Choroid plexus epithelial cell (primary cell): ENCODE results near the gene PEX1.
"Not testable (repeated sequence)": the region's sequence is repeated elsewhere in the genome, so short reads cannot be mapped to it uniquely, and the experiment has no call there.

Source experiments
- DNase-seq: peaks from one replicate; pipeline ENCODE4 v3.0.0-alpha.2; 2010; ENCODE audit warnings: low read depth
- H3K4me3 ChIP-seq: 2 replicates; pipeline ENCODE4 v1.5.1; 2011; ENCODE audit warnings: low read depth, mild to moderate bottlenecking, control low read depth, low read length, moderate library complexity
- TF ChIP-seq, protein P1 (sequence below): conservative IDR thresholded peaks from 2 replicates; pipeline ENCODE4 v1.5.1; 2011; ENCODE audit warnings: low read depth, mild to moderate bottlenecking, control low read depth, inconsistent platforms, low read length, moderate library complexity

The PEX1 gene

DNA sequence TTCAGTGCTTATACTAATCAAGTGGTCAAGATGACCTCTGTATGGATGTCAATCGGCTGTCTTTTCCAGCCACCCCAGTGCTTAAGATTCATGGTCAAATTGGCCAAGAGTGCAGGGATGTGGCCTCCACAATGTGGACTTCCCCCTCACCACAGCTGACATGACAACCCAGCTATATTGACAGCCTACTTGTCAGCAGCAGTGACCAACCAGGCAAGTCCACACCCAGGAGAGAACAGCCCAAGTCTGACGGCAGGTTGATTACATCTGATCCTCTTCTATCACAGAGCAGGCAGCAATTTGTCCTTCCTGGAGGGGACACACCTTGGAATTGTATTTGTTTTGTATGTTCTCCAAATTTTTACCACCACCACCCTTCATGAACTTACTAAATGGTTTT, 42.3 kb downstream of the PEX1 start:
- TF ChIP-seq, protein P1, sequence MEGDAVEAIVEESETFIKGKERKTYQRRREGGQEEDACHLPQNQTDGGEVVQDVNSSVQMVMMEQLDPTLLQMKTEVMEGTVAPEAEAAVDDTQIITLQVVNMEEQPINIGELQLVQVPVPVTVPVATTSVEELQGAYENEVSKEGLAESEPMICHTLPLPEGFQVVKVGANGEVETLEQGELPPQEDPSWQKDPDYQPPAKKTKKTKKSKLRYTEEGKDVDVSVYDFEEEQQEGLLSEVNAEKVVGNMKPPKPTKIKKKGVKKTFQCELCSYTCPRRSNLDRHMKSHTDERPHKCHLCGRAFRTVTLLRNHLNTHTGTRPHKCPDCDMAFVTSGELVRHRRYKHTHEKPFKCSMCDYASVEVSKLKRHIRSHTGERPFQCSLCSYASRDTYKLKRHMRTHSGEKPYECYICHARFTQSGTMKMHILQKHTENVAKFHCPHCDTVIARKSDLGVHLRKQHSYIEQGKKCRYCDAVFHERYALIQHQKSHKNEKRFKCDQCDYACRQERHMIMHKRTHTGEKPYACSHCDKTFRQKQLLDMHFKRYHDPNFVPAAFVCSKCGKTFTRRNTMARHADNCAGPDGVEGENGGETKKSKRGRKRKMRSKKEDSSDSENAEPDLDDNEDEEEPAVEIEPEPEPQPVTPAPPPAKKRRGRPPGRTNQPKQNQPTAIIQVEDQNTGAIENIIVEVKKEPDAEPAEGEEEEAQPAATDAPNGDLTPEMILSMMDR = no peak
- DNase-seq = no peak
- H3K4me3 ChIP-seq = no peak overlapping the region

GRCh38 chr7:92485267-92485892, 42.9 kb downstream of the PEX1 start:
- no peak for DNase-seq
- H3K4me3 ChIP-seq = no peak overlapping the region
- TF ChIP-seq, protein P1 = no peak

DNA sequence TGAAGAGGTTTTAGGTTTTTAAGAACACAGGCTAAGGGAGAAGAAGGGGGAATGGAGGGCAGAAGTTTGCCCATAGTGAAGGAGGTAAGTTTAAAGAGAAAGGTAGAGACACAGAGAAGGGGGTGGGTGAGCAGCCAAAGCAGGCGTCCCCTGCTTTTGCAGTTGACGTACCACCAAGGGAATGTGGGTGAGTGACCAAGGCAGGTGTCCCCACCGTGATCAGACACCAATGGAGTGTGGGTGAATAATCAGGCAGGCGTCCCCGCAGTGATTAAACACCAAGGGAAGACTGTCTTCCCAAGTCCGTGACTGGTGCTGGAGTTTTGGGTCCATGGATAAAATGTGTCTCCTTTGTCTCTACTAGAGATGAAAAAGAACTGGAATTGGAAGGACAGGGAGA, 44.1 kb downstream of the PEX1 start:
- not testable (repeated sequence) for DNase-seq

DNA sequence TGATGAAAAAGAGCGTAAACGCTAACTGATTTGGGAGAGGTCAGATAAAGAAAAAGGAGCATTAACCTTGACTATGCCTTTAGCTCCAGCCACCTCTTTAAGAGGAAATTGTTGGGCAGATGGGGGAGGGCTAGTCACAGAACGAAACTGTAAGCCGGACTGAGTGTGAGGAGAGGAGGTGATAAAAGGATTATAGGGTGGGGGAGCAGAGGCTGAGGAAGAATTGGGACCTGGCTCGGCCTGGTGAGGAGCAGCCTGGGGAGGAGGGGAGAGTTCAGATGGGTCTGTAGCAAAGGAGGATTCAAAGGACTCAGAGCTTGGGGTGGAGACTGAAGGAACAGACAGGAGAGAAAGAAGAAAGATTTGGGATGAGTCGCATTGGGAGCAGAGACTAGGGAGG, 44.7 kb downstream of the PEX1 start:
- not testable (repeated sequence) for H3K4me3 ChIP-seq, DNase-seq

More for the DNA sequence above, 44.1 kb downstream of the PEX1 start:
- not testable (repeated sequence) for H3K4me3 ChIP-seq

DNA sequence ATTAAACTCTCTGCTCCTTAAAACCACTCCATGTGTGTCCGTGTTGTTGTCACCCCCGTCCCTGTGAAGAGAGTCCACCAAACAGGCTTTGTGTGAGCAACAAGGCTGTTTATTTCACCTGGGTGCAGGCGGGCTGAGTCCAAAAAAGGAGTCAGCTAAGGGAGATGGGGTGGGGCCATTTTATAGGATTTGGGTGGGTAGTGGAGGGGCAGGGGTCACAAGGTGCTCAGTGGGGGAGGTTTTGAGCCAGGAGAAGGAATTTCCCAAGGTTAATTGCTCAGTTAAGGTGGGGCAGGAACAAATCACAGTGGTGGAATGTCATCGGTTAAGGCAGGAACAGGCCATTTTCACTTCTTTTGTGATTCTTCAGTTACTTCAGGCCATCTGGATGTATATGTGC, 49.2 kb downstream of the PEX1 start:
- not testable (repeated sequence) for DNase-seq

DNA sequence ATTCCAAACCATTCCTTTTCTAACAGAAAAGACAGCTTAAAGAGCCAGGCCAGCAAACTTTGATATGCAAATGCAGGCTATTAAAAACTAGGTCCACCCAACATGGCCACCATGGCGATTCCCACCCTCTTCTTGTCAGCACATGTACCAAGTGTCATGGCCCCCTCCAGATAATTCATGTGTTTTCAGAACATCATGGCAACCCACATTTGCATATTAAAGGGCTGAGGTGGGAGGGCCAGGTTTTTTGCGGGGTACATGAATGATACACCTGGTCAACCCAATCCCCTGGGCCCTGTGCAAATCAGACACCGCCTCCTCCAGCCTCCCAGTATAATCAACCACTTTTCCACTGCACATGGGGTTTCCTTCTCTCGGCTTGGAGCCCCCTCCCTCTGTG, 49.6 kb downstream of the PEX1 start:
- TF ChIP-seq, protein P1 = no peak
- H3K4me3 ChIP-seq = no peak overlapping the region
- DNase-seq = no peak

More for the DNA sequence above, 49.2 kb downstream of the PEX1 start:
- not testable (repeated sequence) for H3K4me3 ChIP-seq

GRCh38 chr7:92478095-92478494, 50.2 kb downstream of the PEX1 start:
- no peak for DNase-seq
- H3K4me3 ChIP-seq = no peak overlapping the region
- TF ChIP-seq, protein P1 = no peak

GRCh38 chr7:92477681-92478080, 50.6 kb downstream of the PEX1 start, which contains the start of gene ERVW-1:
Gene ERVW-1 (minus strand): TSS chr7:92477946. CDS start chr7:92470381, 7,565 bp downstream.
- DNase-seq, H3K4me3 ChIP-seq: not testable (repeated sequence)

DNA sequence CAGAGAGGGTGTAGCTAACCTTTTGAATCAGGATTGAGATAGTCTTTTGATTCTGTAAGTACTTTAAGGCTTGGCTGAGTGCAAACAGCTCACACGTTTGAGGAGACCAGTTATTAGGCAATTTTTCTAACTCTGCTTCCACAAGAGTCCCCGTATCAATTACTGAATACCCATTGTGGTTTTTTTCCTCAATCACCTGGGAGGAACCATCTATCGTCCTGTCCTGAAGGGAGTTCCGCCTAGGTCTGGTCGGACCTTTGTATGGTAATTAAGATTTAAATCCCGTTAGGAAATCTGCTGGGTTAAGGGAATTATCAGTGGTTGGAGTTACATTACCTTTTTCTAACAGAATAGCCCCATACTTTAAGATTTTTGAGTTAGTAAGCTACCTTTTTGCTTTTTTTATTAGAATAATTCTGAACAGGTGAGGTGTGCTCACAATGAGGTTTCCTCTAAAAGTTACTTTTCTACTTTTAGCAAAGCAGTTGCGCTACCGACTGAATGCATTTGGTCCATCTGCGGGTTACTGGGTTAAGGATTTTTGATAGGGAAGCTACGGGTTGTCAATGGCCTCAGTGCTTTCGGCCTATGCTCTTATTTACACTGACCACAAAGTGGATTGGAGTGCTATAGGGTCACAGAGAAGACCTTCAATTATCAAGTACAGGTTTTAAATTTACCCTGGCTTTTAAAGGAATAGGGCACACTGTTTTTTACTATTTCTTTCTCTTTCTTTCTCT, 52.3 kb downstream of the PEX1 start:
- DNase-seq, H3K4me3 ChIP-seq: not testable (repeated sequence)

DNA sequence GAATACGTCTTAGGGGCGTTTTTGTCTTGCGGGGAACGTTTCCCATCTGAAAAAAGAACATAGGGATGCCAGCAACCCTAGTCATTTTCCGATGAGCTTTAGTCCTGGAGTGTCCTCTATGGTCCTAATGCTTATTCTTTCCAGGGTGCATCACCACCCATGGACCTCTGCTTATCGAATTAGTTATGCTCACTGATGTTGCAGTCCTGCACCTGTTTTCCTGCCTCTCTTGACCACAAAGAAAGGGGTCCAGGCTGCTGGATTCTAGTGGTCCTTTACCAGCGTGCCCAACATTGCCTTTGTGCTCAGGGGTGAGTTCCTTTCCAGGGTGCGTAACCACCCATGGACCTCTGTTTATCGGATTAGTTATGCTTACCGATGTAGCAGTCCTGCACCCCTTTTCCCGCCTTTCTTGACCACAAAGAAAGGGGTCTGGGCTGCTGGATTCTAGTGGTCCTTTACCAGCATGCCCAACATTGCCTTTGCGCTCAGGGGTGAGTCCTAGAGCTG, 53.0 kb downstream of the PEX1 start:
- DNase-seq = not testable (repeated sequence)

GRCh38 chr7:92473989-92474388, 54.3 kb downstream of the PEX1 start:
- not testable (repeated sequence) for H3K4me3 ChIP-seq, DNase-seq

More for the DNA sequence above, 53.0 kb downstream of the PEX1 start:
- H3K4me3 ChIP-seq = not testable (repeated sequence)

GRCh38 chr7:92468589-92468988, 59.7 kb downstream of the PEX1 start:
- not testable (repeated sequence) for H3K4me3 ChIP-seq, DNase-seq
